ENCODE results near the gene ZNF502.

The ZNF502 gene

GRCh38 chr3:44771424-44772098 is 59.1 kb downstream of the ZNF502 start:
- DNase-seq: no peak

DNA sequence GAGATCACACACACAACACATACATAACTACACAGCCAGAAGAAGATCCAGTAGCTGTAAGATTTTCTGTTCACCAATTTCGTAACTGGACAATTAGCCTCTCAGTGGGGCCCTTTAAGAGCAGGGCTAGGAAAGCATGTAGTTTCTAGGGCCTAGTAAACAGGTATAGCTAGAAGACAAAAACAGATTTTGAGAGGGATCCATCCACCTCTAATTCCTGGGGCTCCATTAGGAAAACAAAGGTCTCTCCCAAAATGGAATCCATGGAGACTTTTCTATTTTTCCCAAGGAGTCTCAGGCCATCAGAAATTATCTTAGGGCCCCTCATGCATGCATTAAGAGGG is 59.6 kb downstream of the ZNF502 start:
- DNase-seq: no peak
